H1 (cell line): ENCODE results near the gene PPARD. TPM values are rescaled to one million over a fixed set of nuclear protein-coding genes. Genes with fewer than 3 reads are reported as not detected.

ENCODE experiments used
- CTCF ChIA-PET: fragments of 300-600 bp; sonication (Branson Sonifier 250); formaldehyde crosslinking; loops from one replicate; lab custom pipeline; 2021; ENCODE audit not compliant: partially characterized antibody; lab: Charles Lee
- POLR2A ChIA-PET: fragments of 300-600 bp; sonication (Branson Sonifier 250); formaldehyde crosslinking; loops from one replicate; lab custom pipeline; 2021; ENCODE audit warnings: inconsistent platforms; ENCODE audit not compliant: partially characterized antibody; lab: Charles Lee
- DNase-seq, 2 experiments: peaks; one replicate each; pipeline versions ENCODE4 v3.0.0 to v3.0.0-alpha.2; 2010 to 2022; ENCODE audit warnings: low spot score in 2 of 2, low read depth in 1 of 2, mixed read lengths in 1 of 2
- FAIRE-seq: peaks from 2 replicates; lab custom pipeline; 2011; peaks lifted over from hg19 to GRCh38; lab: Jason Lieb, UNC
- H2AFZ ChIP-seq: 2 replicates; pipeline ENCODE4 v1.8.1; 2012; ENCODE audit warnings: low read length, inconsistent platforms
- H2AK5ac ChIP-seq: 2 replicates; pipeline ENCODE4 v1.6.1; 2013; ENCODE audit warnings: low read depth, low read length
- H2BK120ac ChIP-seq: replicated peaks from 2 replicates; pipeline ENCODE3; 2013; ENCODE audit warnings: low read depth, low read length, inconsistent platforms
- H2BK12ac ChIP-seq: 2 replicates; pipeline ENCODE4 v1.6.1; 2013; ENCODE audit warnings: low read depth, low read length
- H2BK15ac ChIP-seq: 2 replicates; pipeline ENCODE4 v1.6.1; 2013; ENCODE audit warnings: low read length
- H2BK20ac ChIP-seq: 2 replicates; pipeline ENCODE4 v1.6.1; 2013; ENCODE audit warnings: low read length
- H2BK5ac ChIP-seq: 2 replicates; pipeline ENCODE4 v1.6.1; 2013; ENCODE audit warnings: low read depth, low read length
- H3K14ac ChIP-seq: 2 replicates; pipeline ENCODE4 v1.6.1; 2013; ENCODE audit warnings: inconsistent platforms; ENCODE audit not compliant: insufficient read length
- H3K18ac ChIP-seq: 2 replicates; pipeline ENCODE4 v1.6.1; 2013; ENCODE audit warnings: low read length; ENCODE audit errors: extremely low read depth
- H3K23ac ChIP-seq: 2 replicates; pipeline ENCODE4 v1.6.1; 2013; ENCODE audit warnings: inconsistent platforms; ENCODE audit not compliant: insufficient read length
- H3K23me2 ChIP-seq: 2 replicates; pipeline ENCODE4 v1.6.1; 2013; ENCODE audit warnings: low read depth, low read length
- H3K27ac ChIP-seq: 2 replicates; pipeline ENCODE4 v1.6.1; 2011; ENCODE audit warnings: low read depth, low read length, inconsistent platforms
- H3K27me3 ChIP-seq, 4 experiments: replicated peaks in 1 of 4; 1 replicate in 1 of 4; 2 replicates in 3 of 4; pipeline versions ENCODE4 v1.6.1 to v1.8.1; 2011 to 2013; ENCODE audit warnings: low read length in 3 of 4, mild to moderate bottlenecking in 3 of 4, inconsistent platforms in 2 of 4, mixed read lengths in 2 of 4, moderate library complexity in 1 of 4; ENCODE audit not compliant: control insufficient read depth in 3 of 4, insufficient read depth in 3 of 4; ENCODE audit errors: extremely low read depth in 1 of 4
- H3K36me3 ChIP-seq, 4 experiments: 2 replicates each; pipeline versions ENCODE4 v1.6.1 to v1.8.1; 2011 to 2013; ENCODE audit warnings: mild to moderate bottlenecking in 4 of 4, low read length in 3 of 4, moderate library complexity in 2 of 4, control low read depth in 1 of 4, inconsistent platforms in 1 of 4; ENCODE audit not compliant: insufficient read depth in 4 of 4, control insufficient read depth in 2 of 4
- H3K4ac ChIP-seq: replicated peaks from 2 replicates; pipeline ENCODE3; 2013; ENCODE audit warnings: low read length, low read depth, mixed read lengths, inconsistent platforms; ENCODE audit not compliant: insufficient read length
- H3K4me1 ChIP-seq, 4 experiments: replicated peaks in 1 of 4; 1 replicate in 1 of 4; 2 replicates in 3 of 4; pipeline versions ENCODE4 v1.6.1 to v1.8.1; 2011 to 2013; ENCODE audit warnings: low read length in 3 of 4, inconsistent platforms in 2 of 4, mixed read lengths in 1 of 4; ENCODE audit not compliant: insufficient read depth in 4 of 4, control insufficient read depth in 3 of 4
- H3K4me2 ChIP-seq, 2 experiments: 2 replicates each; pipeline versions ENCODE4 v1.6.1 to v1.8.1; 2011 to 2013; ENCODE audit warnings: low read depth in 2 of 2, low read length in 2 of 2, control low read depth in 1 of 2, inconsistent platforms in 1 of 2, mild to moderate bottlenecking in 1 of 2; ENCODE audit not compliant: insufficient read depth in 1 of 2
- H3K4me3 ChIP-seq, 4 experiments: fragments of 200-600, 300-600 bp in 1 of 4; sonication (generic), shearing (Covaris generic), sonication (Bioruptor Twin) in 1 of 4; 2 replicates each; pipeline versions ENCODE4 v1.5.1 to v1.8.1; 2011 to 2016; ENCODE audit warnings: low read length in 4 of 4, low read depth in 3 of 4, control low read depth in 2 of 4, inconsistent platforms in 2 of 4, mild to moderate bottlenecking in 2 of 4, mixed read lengths in 1 of 4, moderate library complexity in 1 of 4; ENCODE audit not compliant: insufficient read depth in 2 of 4; ENCODE audit errors: extremely low read depth in 1 of 4
- H3K56ac ChIP-seq: replicated peaks from 2 replicates; pipeline ENCODE3; 2013; ENCODE audit warnings: low read depth, mild to moderate bottlenecking, mixed read lengths, low read length, inconsistent platforms; ENCODE audit not compliant: insufficient read length
- H3K79me1 ChIP-seq: 2 replicates; pipeline ENCODE4 v1.6.1; 2013; ENCODE audit warnings: low read depth, low read length, control low read depth
- H3K79me2 ChIP-seq, 2 experiments: 2 replicates each; pipeline versions ENCODE4 v1.6.1 to v1.8.1; 2012 to 2013; ENCODE audit warnings: low read length in 2 of 2, mild to moderate bottlenecking in 2 of 2, inconsistent platforms in 1 of 2; ENCODE audit not compliant: insufficient read depth in 2 of 2, control insufficient read depth in 1 of 2
- H3K9ac ChIP-seq, 4 experiments: replicated peaks in 1 of 4; 1 replicate in 1 of 4; 2 replicates in 3 of 4; pipeline versions ENCODE4 v1.6.1 to v1.8.1; 2011 to 2013; ENCODE audit warnings: low read depth in 3 of 4, low read length in 3 of 4, control low read depth in 2 of 4, mild to moderate bottlenecking in 2 of 4, moderate library complexity in 2 of 4, inconsistent platforms in 1 of 4; ENCODE audit errors: extremely low read depth in 1 of 4
- H3K9me3 ChIP-seq, 2 experiments: 2 replicates each; pipeline versions ENCODE4 v1.6.1 to v1.8.1; 2012 to 2013; ENCODE audit warnings: mild to moderate bottlenecking in 2 of 2, moderate library complexity in 2 of 2, control low read depth in 1 of 2, inconsistent platforms in 1 of 2, low read depth in 1 of 2, low read length in 1 of 2, mixed read lengths in 1 of 2; ENCODE audit not compliant: insufficient read depth in 2 of 2
- H4K20me1 ChIP-seq, 2 experiments: replicated peaks in 1 of 2; 2 replicates each; pipeline versions ENCODE3 to v1.8.1; 2011 to 2013; ENCODE audit warnings: inconsistent platforms in 2 of 2, low read length in 2 of 2, mild to moderate bottlenecking in 1 of 2; ENCODE audit not compliant: insufficient read depth in 2 of 2, control insufficient read depth in 1 of 2
- H4K5ac ChIP-seq: 2 replicates; pipeline ENCODE4 v1.6.1; 2013; ENCODE audit warnings: low read length, low read depth, mixed read lengths, inconsistent platforms; ENCODE audit not compliant: insufficient read length
- H4K8ac ChIP-seq: 2 replicates; pipeline ENCODE4 v1.8.0; 2013; ENCODE audit warnings: mild to moderate bottlenecking, moderate library complexity, low read length, inconsistent platforms; ENCODE audit not compliant: insufficient read depth; ENCODE audit errors: extremely low read depth
- H4K91ac ChIP-seq: replicated peaks from 2 replicates; pipeline ENCODE3; 2013; ENCODE audit warnings: low read length, mixed read lengths, inconsistent platforms; ENCODE audit not compliant: insufficient read length
- EP300 ChIP-seq, 2 experiments: IDR thresholded peaks; 1 replicate in 1 of 2; 2 replicates in 1 of 2; pipeline ENCODE4 v1.6.1; 2011 to 2012; ENCODE audit warnings: low read depth in 2 of 2, low read length in 2 of 2, mild to moderate bottlenecking in 2 of 2, borderline replicate concordance in 1 of 2, inconsistent platforms in 1 of 2, moderate library complexity in 1 of 2
- GABPA ChIP-seq: IDR thresholded peaks from 2 replicates; pipeline ENCODE4 v1.6.1; 2011; ENCODE audit warnings: mild to moderate bottlenecking, low read length, moderate library complexity, borderline replicate concordance; ENCODE audit not compliant: insufficient read depth
- POU5F1 ChIP-seq: IDR thresholded peaks from 2 replicates; pipeline ENCODE4 v1.6.1; 2011; ENCODE audit warnings: low read depth, mild to moderate bottlenecking, low read length, moderate library complexity
- RAD21 ChIP-seq, 2 experiments: IDR thresholded peaks in 1 of 2; conservative IDR thresholded peaks in 1 of 2; 2 replicates each; pipeline ENCODE4 v1.6.1; 2011; ENCODE audit warnings: low read depth in 2 of 2, low read length in 2 of 2, improper control_type of control experiment in 1 of 2, inconsistent platforms in 1 of 2, mild to moderate bottlenecking in 1 of 2, moderate library complexity in 1 of 2
- WGBS, 2 experiments: shearing (Covaris generic) in 1 of 2; methylation state at CpG; one replicate each; pipeline versions ENCODE4 v1.1.6 to v1.1.7; 2013 to 2015; ENCODE audit warnings: low lambda C conversion rate in 2 of 2, mixed read lengths in 2 of 2, inconsistent platforms in 1 of 2, low coverage in 1 of 2, missing lambda C conversion rate in 1 of 2; ENCODE audit not compliant: insufficient replicate concordance in 2 of 2, insufficient coverage in 1 of 2, insufficient read length in 1 of 2; ENCODE audit errors: extremely low coverage in 1 of 2, missing lambda C conversion rate in 1 of 2; 5-methylcytosine and 5-hydroxymethylcytosine counted together
- polyA plus RNA-seq, 7 experiments: library from polyadenylated mRNA; depleted of rRNA in 3 of 7; stranded (reverse) in 5 of 7; unstranded in 2 of 7; fragments of >200 nt in 5 of 7; fragments of 200-250 nt in 2 of 7; gene quantifications; 1 replicate in 5 of 7; 2 replicates in 1 of 7; 4 replicates in 1 of 7; pipeline versions ENCODE4 v1.2.1 to v1.2.3, GENCODE V29; 2011 to 2013; ENCODE audit warnings: missing spikeins in 2 of 7, mixed read lengths in 2 of 7
- total RNA-seq: library from RNA; stranded (reverse); fragmentation: NEBNext Ultra II Directional; extraction: Animal tissue kit (Norgen Biotek cat#: 25700); gene quantifications from 2 replicates; pipeline ENCODE4 v1.2.1, GENCODE V29; 2021
- TF ChIP-seq, protein P1 (sequence below), 3 experiments: IDR thresholded peaks; 1 replicate in 2 of 3; 2 replicates in 1 of 3; pipeline versions ENCODE4 v1.5.1 to v1.6.1; 2011; ENCODE audit warnings: low read length in 3 of 3, mild to moderate bottlenecking in 3 of 3, inconsistent platforms in 2 of 3, low read depth in 1 of 3, moderate library complexity in 1 of 3; ENCODE audit not compliant: insufficient read depth in 1 of 3; ENCODE audit errors: control extremely low read depth in 1 of 3

PPARD gene
- total and polyA plus RNA-seq, 2 of the 8 experiments (the other 6 are each of a cell fraction or from before 2014, with no cell fraction given), result 14.6 to 14.9 TPM

DNA sequence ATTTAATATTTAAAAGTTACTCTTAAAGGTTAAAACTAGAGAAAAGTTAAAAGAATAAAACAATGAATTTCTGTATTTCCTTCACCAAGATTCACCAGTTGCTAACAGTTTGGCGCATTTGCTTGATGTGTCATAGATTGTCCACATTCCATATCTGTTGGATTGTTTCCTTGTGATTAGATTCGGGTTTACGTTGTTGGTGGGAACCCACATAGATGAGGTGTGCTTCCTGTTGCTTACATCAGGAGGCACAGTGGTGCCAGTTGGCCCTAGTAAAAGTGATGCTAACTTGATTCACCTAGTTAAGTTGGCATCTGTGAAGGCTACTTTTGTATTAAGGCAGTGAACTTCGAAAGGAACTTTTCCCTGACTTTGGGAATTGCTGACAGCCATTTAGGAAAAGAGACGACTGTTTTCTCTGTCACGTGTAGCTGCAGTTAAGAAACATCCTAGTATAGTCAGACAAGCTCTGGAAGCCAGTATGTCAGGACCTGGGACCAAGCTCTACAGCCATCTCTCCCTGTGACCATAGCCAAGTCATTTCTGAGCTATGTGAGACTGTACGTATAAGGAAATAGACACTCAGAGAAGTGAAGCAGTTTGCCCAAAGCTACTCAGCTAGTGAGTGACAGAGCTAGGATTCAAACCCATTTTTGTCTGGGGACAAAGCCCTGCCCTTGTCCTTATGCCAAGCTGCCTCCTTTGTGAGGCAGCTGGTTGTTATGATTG, 49.0 kb downstream of the PPARD start:
- CTCF ChIA-PET, result interaction anchor here (0.6 to 1.9 kb wide), 8 partner anchors 8 to 58 kb away, joined by 3 to 8 read pairs (median 3); no protein-coding TSS in a partner anchor

More for the DNA sequence above, 49.0 kb downstream of the PPARD start:
- Histone ChIP-seq H2AK5ac (no peak overlapping the region), H3K4ac (no peak overlapping the region), H2BK5ac (no peak overlapping the region; the same call in 1 of the 2 replicates), H3K4me2 (no peak overlapping the region), H3K27me3 (no peaks in the 10 kb centered on the region), H3K9me3 (no peaks in the 10 kb centered on the region), H3K79me2 (no peaks in the 10 kb centered on the region; a peak in 1 of 4 replicates), H4K20me1 (no peaks in the 10 kb centered on the region), H2BK20ac (no peak overlapping the region), H3K23me2 (no peaks in the 10 kb centered on the region), H4K91ac (no peak overlapping the region), H3K23ac (no peak overlapping the region), H3K18ac (no peak overlapping the region), H4K8ac (no peak overlapping the region), H2BK12ac (no peak overlapping the region), H2AFZ (no peak overlapping the region), H3K9ac (no peak overlapping the region), H3K56ac (no peak overlapping the region), H2BK15ac (no peak overlapping the region), H4K5ac (no peak overlapping the region), H3K4me1 (no peaks in the 10 kb centered on the region), H3K79me1 (peaks cover 2% of the 10 kb centered on the region), H2BK120ac (no peak overlapping the region), H3K27ac (no peak overlapping the region), H3K14ac (no peak overlapping the region), H3K36me3 (no peaks in the 10 kb centered on the region), H3K4me3 (no peak overlapping the region)
- FAIRE-seq (no peak), DNase-seq (no peak)
- POLR2A ChIA-PET, result interaction anchor here (1.4 kb wide), 1 partner anchor 9 kb away, joined by 6 read pairs; no protein-coding TSS in a partner anchor
- no peak for TF ChIP-seq POU5F1
- no peak for TF ChIP-seq EP300 (IDR thresholded peaks at IDR 0.05; ENCODE audit: borderline replicate concordance in 1 of 2, low read depth in 2 of 2, low read length in 2 of 2)
- TF ChIP-seq, protein P1, sequence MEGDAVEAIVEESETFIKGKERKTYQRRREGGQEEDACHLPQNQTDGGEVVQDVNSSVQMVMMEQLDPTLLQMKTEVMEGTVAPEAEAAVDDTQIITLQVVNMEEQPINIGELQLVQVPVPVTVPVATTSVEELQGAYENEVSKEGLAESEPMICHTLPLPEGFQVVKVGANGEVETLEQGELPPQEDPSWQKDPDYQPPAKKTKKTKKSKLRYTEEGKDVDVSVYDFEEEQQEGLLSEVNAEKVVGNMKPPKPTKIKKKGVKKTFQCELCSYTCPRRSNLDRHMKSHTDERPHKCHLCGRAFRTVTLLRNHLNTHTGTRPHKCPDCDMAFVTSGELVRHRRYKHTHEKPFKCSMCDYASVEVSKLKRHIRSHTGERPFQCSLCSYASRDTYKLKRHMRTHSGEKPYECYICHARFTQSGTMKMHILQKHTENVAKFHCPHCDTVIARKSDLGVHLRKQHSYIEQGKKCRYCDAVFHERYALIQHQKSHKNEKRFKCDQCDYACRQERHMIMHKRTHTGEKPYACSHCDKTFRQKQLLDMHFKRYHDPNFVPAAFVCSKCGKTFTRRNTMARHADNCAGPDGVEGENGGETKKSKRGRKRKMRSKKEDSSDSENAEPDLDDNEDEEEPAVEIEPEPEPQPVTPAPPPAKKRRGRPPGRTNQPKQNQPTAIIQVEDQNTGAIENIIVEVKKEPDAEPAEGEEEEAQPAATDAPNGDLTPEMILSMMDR (IDR thresholded peaks at IDR 0.05; ENCODE audit: control extremely low read depth in 1 of 3, insufficient read depth in 1 of 3, low read depth in 1 of 3, low read length in 3 of 3), result peak in 1 of 3 experiments; percentile 12; a peak in 1 of 4 replicates
- TF ChIP-seq RAD21 (IDR thresholded peaks at IDR 0.05 in 1 of 2, conservative IDR thresholded peaks at IDR 0.05 in 1 of 2; ENCODE audit: low read depth in 2 of 2, low read length in 2 of 2), result peak in 1 of 2 experiments; percentile 16; a peak in 1 of 4 replicates
- TF ChIP-seq GABPA, result no peak
- WGBS, 2 experiments, result 95% methylated on average over 7 of the region's 7 CpGs; no CpG with 5 or more reads in 1 of the 2 experiments
